GM18868 (cell line): ENCODE data around the gene PIEZO2.

Source experiments
- ATAC-seq: cut with Tn5 transposase; IDR thresholded peaks from one replicate; pipeline ENCODE4 v1.9.1; 2021; ENCODE audit warnings: mild to moderate bottlenecking, moderate library complexity; ENCODE audit not compliant: unreplicated experiment

The PIEZO2 gene

DNA sequence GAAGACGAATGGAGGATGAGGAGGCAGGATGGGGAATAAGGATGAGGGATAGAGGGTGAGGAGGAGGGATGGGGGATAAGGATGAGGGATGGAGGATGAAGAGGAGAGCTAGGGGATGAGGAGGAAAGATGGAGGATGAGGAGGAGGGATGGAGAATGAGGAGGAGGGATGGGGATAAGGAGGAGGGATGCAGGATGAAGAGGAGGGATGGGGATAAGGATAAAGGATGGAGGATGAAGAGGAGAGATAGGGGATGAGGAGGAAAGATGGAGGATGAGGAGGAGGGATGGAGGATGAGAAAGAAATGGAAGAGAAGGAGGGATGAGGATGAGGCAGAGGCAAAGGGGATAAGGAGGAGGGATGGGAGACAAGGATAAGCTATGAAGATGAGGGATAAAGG is 393.5 kb downstream of the PIEZO2 start:
- no peak for ATAC-seq

DNA sequence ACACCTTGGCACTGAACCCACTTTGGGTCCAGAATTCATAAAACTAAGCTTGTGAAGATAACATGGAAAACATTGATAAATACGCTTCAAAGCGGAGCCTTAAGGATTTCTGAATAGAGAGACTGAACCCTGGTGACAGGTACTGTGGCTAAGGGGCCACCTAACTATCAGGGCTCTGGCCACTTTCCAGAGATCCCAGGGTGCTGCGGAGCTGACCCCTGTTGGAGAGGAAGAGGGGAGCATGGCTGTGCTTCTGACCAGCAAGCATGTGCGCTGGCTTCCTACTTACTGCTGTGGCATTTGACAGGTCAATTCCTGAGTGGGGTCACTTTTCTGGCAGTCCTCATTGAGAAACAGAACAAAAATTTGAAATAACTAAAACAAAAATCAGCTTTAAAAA is 395.2 kb downstream of the PIEZO2 start:
- ATAC-seq: no peak

DNA sequence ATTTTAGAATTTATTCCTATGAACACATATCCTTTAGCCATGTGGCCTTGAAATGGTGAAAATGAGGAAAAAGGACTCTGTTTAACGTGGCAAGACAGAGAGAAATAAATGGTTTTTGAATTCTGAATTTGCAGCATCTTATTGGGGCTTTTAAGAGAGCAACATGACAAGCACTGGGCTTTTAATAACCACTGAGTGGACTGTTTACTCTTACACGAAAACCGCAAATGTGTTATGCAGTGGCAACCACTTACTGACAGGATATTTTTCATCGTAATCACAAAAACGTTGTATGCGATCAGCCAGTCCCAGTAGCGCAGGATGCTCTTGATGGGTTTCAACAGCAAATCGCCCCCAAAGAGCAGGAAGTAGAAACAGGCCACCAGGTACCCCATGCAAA is 397.0 kb downstream of the PIEZO2 start:
- no peak for ATAC-seq

DNA sequence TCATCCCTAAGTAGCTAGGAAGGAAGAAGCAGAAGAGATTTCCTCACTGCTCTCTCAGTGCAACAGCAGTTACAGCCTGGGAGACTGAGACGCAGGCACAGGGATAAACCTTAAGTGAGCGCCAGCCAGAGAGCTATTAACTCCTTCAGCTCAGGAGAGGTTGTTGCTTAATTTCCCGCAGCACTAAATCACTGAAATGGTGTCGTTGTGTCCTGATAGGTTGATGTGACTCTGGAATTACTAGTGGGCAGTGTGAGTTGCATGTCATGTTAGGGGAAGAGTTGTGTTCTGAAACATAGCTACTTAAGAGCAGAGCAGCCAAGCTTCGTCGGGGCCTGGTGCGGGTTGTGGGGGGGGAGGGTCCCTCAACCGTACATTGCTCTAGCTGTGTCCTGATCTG is 397.7 kb downstream of the PIEZO2 start:
- no peak for ATAC-seq

DNA sequence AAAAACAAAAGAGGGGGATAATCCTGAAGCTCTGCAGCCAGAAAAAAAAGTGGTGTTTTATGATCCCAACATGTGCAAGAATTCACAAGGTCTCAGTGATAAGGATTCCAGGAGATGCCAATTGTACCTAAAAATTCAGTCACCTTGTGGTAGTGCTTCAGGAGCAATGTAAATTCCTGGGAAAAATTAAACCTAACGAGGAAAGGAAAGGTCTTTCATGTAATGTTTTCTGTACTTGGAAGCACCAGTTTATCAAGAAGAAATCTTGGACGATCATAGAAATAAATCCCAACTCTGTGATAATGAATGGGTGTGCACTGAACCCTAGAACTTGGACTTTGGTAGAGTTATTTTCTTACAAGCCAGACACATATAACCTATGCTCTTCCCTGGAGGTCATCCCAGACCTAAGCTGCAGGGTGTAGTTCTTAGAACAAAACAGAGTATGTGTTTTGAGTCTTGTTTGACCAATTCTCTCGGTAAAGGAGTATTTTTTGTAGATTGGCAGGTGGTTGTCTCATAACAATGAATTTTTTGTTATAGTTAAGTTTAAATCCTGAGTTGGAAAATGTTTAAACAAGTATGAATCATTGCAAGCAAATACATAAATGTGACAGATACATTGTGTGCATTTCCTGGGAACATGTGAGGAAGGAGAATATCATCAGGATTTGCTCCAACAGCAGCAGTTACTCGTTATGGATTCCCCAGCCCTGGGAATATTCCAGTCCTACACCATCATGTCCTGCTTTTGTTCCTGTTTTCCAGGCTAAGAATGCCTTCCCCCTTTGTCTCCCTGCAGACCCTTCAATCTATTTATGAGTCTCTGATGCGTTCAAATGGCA is 399.0 kb downstream of the PIEZO2 start:
- no peak for ATAC-seq

DNA sequence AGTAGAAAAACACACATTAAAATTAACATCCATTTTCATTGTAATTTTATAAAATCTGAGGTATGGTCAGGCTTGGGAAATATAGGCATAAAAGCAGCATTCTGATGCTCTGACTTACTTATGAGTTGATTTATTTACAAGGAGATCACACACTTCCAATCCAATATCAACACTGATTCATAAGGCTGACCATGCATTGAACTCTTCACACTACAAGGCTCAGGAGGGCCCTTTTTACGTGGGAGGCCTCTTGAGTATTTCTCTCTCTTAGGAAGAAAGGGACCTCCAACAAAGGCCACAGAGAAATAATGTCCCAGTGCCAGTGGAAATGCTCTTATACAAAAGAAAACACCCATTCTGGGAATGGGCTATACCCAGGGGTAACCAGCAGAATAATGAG is 400.7 kb downstream of the PIEZO2 start:
- ATAC-seq: no peak

DNA sequence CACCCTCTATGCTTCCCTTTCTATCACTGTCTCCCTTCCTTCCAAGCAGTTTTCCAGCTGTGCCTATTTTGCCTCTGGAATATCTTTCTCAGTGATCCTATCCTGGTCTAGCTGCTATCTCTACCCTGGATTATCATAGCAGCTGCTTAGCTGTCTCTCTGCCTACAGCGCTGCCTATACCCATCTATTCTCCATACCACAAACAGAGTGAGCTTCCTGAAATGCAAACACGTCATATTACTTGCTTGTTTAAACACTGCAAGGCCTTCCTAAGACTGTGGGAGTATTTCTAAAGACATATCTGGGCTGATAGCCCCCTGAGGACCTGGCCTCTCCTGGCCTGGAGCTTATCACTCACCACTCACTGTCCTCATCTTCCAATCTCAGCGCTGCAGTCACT is 403.4 kb downstream of the PIEZO2 start:
- ATAC-seq: no peak

DNA sequence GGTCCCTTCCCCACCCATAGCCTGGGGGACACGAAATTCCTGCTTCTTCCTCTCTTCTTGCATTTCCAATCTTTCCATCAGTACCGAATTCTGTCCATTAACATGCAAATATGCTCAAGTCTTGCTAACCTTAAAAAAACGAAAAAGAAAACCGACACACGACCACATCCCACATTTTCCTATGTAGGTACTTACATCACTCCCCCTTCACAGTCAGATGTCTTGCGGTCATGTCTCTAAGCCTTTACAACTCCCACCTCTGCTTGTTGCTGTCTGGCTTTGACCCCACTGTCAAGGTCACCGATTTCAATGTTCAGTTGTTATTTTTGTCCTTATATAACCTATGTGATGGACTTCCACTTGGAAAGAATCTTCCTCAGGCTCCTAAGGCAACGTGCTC is 404.1 kb downstream of the PIEZO2 start:
- no peak for ATAC-seq

DNA sequence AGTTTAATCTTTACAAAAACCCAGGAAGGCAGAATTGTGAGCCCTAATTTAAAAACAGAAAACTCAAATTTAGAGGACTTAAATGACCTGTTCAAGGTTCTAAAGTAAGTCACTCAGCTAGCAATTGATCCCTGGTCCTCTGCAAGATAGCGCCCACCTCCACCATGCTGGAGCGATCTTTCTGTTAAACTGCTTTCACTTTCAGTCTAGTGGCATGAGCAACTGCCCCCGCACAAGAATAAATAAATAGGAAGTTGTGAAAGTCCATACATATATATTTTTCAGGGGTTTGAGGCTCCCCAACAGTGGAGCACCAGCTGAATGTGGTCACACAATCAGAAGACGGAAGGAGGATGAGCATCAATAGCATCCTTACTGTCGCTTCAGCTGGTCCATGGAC is 405.6 kb downstream of the PIEZO2 start:
- ATAC-seq: no peak

DNA sequence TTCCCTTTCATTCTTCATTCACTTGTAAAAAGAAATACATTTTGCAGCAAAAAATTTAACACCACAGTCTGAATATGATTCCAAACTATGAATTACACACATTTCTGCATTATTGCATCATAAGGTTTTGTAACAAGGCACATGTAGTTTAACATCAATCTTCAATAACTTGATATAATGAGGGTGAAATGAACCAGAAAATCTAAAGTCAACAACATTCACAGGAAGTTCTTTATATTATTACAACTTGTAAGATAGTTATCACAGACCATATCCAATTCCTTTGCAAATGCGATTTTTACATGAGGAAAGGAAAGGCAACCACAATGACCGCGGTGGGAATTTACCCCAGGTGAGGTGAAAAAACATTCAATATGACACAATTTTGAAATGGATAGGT is 410.2 kb downstream of the PIEZO2 start:
- no peak for ATAC-seq

DNA sequence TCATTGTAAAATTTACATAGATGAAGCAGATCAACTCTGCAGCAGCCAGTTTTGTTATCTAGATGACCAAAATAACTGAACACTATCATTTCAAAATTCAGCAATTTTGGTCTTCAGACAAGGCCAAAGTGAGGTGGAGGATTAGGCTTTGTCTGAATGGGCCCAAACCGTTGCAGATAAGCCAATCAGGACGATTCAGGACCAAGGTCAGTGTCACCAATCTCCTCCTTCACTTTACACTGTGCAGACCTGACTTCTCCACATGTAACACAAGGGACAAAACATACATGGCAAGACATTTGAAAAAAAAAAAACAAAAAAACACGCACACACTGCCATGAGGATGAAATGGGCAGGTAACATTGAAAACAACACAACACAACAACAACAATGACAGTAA is 412.4 kb downstream of the PIEZO2 start:
- ATAC-seq: no peak

DNA sequence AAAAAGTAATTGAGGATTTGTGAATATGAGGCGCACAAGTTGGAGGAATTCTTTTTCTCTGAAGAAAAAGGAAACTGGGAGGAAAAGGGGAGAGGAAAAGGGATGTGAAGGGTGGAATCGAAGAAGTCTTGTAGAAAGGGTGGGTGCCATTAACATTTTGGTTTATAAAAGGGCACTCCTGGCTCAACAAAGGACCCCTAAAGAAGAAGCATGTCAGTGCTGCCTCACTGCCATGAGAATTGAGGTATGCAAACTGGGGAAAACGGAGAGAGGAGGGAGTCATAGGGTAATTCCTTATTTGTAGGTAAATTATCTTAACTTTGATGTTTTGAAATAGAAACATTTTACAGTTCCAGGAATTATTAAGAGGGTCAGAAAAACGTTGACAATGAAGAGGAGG is 416.4 kb downstream of the PIEZO2 start:
- ATAC-seq: no peak

DNA sequence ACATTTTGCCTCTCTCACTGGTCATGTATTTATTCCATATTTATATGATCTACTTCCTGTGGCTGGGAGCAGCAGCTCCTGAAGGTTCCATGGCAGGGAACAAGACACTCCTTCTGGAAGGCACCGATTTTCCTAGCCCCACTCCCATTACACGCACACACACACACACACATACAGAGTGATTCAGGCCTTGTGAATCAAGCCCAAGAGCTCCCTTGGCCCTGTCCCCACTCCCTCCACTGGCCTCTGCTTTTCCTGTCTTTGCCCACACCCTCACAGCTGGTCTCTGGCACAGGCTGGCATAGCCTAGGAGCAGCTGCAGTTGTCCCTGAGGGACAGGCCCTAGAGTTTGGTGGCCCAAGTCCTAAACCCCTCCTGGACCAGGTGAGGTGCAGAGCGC is 421.9 kb downstream of the PIEZO2 start:
- no peak for ATAC-seq

DNA sequence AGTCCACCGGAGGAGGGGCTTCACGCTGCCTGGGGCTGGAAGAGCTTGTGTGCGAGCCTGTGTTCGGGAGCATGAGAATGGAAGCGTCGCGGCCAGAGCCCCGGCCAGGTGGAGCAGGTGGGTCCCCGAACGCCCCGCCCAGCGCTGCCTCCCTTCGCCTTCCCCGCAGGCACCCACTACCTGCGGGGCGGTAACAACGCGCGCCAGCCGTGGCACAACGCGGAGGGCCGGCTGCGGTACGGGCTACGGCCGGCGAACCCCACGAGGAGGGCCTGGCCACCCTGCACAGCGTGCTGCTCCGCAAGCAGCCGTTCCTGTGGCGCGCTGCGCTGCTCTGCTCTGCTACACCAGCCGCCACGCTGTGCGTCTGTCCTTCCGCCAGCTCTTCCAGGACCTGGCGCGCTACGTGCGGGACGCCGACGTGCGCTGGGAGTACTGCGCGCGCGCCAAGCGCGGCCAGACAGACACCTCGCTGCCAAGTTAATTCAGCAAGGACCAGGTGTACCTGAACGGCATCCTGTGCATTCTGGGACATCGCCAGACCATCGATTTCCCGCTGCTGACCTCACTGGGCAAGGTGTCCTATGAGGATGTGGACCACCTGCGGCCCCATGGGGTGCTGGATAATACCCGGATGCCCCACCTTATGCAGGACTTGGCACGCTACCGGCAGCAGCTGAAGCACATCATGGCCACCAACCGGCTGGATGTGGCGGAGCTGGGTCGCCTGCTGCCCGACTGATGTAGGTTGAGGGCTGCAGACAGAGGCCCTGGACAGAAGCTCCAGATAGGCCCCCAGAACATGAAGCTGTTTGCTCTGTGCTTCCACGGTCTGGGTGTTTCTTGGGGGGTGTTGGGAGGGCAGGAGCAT is 422.9 kb downstream of the PIEZO2 start:
- ATAC-seq: no peak

DNA sequence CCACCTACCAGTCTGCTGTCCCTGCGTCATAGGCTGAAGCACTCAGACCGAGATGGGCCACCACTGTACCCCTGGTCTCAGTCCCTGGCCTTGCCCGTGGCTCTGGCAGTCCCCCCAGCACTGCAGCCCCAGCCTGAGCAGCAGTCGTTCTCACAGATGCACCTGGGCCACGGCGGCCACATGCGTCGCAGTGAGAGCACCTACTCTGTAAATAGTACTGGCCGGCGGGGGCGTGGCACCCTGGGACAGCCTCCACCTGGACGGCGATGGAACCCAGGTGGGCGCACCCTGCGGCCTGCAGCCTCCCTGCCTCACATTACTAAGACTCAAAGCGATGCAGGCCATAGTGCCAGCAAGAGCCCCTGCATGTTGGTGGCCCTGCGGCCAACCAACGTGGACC is 424.7 kb downstream of the PIEZO2 start:
- no peak for ATAC-seq

DNA sequence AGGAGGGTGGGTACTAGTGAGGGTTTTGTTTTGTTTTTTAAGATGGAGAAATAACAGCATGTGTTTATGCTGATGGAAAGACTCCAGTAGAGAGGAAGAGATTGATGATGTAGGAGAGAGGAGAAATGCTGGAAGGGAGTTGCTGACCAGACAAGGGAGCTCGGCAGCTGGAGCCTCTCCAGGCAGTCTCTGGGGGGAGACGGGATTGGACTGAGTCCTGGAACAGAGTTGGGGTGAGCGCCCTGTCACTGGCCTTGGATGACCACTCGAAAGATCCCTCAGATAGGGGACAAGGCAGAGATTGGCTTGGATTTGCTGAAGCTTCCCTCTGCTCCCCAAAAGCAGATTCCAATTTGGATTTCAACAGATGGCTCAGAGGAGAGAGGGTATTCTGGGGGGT is 425.9 kb downstream of the PIEZO2 start:
- ATAC-seq: no peak

DNA sequence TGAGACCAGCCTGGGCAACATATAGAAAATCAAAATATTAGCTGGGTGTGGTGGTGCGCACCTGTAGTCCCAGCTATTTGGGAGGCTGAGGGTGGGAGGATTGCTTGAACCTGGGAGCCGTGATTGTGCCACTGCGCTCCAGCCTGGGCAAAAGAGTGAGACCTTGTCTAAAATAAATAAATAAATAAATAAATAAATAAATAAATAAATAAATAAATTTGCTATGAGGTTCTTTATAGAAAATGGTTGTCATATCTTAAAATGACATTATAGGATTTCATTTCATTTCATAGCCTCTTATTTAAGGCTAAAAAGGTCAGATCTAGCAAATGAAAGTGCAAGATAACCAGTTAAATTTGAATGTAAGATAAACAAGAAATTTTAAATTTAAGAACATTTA is 430.6 kb downstream of the PIEZO2 start:
- ATAC-seq: no peak

DNA sequence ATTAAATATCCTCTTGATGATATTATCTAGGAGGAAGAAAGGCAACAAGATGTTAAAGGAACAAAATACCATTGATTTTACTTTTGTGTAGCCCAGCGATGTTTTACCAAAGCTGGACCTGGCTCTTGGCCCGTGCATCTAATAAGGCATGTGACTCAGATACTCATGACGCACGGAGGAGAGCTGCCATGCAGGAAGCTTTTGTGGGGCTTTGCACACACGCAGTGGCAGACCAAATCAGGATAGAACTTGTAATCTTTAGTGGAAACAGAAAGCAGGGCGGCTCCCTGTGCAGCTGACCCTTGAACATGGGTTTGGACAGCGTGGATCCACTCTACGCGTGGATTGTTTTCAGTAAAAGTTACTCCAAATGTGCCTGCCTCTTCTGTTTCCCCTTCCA is 433.6 kb downstream of the PIEZO2 start:
- no peak for ATAC-seq

DNA sequence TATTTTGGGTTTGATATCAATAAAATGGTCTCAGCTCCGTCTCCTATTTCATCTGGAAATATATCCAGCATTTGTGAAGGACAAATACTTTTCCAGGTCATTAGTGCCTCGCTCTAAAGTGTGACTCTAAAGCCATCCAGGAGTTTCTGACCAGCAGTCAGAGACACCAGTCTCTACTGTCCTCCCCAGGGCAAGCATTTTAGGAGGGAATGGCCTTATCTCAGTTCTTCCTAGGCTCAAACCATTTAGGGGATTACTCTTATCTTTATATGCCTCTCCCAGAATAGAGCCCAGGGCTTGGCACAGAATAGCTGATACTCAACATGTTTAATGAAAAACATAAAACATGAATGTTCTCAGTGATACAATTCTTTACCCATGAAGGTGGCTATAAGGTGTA is 436.0 kb downstream of the PIEZO2 start:
- no peak for ATAC-seq

DNA sequence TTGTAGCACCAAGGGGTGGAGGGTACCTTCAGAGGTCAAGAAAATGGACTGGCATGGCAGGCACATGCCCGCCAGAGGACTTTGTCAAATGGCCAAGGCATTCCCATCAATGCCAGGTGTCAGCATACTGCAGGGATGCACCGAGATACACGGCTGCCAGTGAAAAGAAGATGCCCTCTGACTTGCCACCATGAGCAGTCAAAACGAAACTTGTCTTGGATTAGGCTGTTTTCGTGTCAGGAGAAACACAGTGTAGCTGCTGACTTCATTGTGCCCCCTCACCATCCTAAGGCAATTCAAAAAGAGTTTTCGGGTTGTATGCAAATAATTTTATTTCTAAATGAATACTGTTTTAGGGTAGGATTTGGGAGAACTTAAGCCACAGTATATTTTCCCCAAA is 442.1 kb downstream of the PIEZO2 start:
- no peak for ATAC-seq

DNA sequence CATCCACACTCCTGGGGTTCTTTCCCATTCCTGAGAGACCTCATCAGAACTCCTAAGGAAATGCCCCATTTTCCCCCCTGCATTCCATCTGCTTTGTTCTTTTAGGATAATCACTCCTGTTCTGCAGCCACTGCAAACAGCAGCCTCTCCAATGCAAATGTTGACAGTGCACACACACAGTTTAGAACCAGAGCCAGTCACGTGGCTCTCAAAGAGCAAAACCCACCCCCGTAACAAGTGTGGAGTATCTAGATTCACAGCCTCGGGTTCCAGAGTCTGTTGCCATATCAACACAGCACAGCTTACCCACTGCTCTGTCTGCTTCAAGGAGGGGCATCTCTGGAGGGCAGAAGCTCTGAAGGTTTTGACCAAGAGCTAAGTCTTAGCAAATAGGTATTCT is 443.6 kb downstream of the PIEZO2 start:
- no peak for ATAC-seq

DNA sequence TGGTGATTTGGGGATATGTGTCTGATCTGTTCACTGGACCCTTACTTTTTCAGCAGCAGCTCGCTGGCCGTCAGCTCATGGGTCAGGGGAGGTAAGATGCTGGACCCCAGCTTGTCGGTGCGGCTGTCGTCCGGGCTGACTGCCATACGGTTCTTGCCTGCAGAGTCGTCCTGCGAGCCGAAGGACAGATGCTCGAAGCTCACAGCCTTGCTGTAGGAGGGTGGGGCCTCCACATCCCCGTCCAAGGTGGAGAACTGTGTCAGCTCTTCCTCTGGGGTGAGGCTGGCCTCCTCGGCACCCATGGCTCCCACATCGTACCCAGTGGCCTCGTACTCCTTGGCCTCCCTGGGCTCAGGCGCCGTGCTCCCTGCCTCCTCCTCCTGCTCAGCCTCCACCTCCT is 444.1 kb downstream of the PIEZO2 start:
- no peak for ATAC-seq
